ENCODE results near the gene LDLRAP1.
A peak's percentile ranks its signal among the peaks of the same experiment; 100 is the strongest.

LDLRAP1 gene

GRCh38 chr1:25566730-25567341 is 23.4 kb downstream of the LDLRAP1 start:
- Histone ChIP-seq H3K9me3 (replicated peaks; ENCODE audit: low read length) (no peaks in the 10 kb centered on the region), H3K36me3 (ENCODE audit: insufficient read depth, low read length) (peaks cover 11% of the 10 kb centered on the region), H3K9ac (ENCODE audit: low read depth, low read length) (peak overlapping the region; percentile 75), H3K27me3 (ENCODE audit: control insufficient read depth, insufficient read depth, low read length) (no peaks in the 10 kb centered on the region), H3K4me1 (ENCODE audit: control insufficient read depth, insufficient read depth, low read length) (peaks cover 49% of the 10 kb centered on the region), H3K4me3 (ENCODE audit: low read length) (no peak overlapping the region), H3K4me2 (ENCODE audit: low read length) (peak overlapping the region; percentile 80)

GRCh38 chr1:25567710-25568089 is 24.3 kb downstream of the LDLRAP1 start:
- peaks cover 49% of the 10 kb centered on the region for H3K4me1 ChIP-seq (ENCODE audit: control insufficient read depth, insufficient read depth, low read length)
- no peaks in the 10 kb centered on the region for H3K27me3 ChIP-seq (ENCODE audit: control insufficient read depth, insufficient read depth, low read length)
- peak overlapping the region; percentile 75 for H3K9ac ChIP-seq (ENCODE audit: low read depth, low read length)
- peaks cover 11% of the 10 kb centered on the region for H3K36me3 ChIP-seq (ENCODE audit: insufficient read depth, low read length)
- no peaks in the 10 kb centered on the region for H3K9me3 ChIP-seq (replicated peaks; ENCODE audit: low read length)
- peak overlapping the region; percentile 48 for H3K4me3 ChIP-seq (ENCODE audit: low read length)
- peak overlapping the region; percentile 80 for H3K4me2 ChIP-seq (ENCODE audit: low read length)

DNA sequence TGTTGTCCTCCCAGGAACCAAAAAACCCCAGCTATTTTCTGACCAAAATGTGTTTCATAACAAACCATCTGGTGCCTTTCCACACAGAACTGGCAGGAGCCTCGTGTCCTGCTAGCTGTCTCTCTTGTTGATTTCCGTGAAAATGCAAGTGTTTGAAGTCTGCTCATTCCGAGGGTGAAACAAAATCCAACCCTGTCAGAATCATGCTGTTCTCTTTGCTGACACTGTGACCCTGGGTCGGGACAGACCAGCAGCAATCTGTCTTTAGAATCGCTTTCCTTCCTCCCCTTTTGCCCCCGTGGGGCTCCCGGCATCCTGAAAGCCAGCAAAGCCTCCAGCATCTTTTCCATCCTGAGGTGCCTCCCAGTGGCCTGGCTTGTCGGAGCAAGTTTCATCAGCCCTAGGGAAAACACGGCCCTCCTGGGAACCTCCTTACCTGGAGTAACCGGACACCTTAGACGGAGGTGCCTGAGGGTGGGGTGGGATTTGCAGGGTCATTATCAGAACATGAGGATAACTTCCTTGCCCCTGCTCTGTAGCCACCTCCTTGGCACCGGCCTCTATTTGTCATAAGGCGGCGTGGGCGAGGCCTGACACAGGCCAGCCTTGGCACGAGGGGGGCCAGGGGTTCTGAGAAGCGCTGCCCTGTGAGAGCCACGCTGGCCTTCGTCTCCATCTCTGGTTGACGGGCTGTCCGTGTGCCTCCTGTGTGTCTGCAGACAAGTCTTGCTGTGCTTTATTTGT is 24.9 kb downstream of the LDLRAP1 start:
- Histone ChIP-seq H3K36me3 (ENCODE audit: insufficient read depth, low read length) (peaks cover 11% of the 10 kb centered on the region), H3K4me3 (ENCODE audit: low read length) (peak overlapping the region; percentile 48), H3K9ac (ENCODE audit: low read depth, low read length) (peak overlapping the region; percentile 75), H3K4me1 (ENCODE audit: control insufficient read depth, insufficient read depth, low read length) (peaks cover 49% of the 10 kb centered on the region), H3K9me3 (replicated peaks; ENCODE audit: low read length) (no peaks in the 10 kb centered on the region), H3K27me3 (ENCODE audit: control insufficient read depth, insufficient read depth, low read length) (peaks cover 2% of the 10 kb centered on the region), H3K4me2 (ENCODE audit: low read length) (peak overlapping the region; percentile 80)

DNA sequence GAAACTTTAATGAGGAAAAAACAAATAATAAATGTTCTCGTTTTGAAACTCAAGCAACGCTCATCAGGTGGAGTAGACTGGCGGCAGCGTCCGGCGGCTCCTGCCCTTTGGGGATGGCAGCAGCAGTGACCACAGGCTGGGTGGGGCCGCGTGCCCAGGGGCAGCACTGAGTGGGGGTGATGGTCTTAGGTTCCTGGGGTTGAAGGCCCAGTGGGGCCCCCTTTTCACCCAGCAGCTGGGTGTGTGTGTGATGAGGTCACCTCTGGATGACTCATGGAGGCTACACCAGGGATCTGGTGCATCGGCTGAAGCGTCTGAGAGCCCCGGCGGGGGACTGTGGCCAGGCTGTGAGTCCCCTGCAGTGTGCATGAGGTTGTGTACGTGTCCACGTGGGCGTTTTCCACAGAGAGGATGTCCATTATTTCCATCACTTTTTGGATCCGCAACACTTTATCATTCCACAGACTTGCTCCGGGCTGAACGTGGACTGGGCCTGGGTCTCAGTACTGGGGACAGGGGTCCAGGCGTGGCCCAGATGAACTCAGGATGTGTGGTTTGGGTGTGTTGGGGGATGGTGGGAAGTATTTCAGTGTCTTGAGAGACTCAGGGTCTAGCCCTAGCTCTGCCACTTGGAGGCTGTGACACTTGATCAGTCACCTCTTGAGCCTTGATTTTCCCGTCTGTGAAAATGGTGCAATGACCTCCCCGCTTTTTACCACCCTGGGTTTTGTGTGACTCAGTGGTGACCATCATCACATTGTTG is 25.6 kb downstream of the LDLRAP1 start:
- Histone ChIP-seq H3K36me3 (ENCODE audit: insufficient read depth, low read length) (peaks cover 6% of the 10 kb centered on the region), H3K9me3 (replicated peaks; ENCODE audit: low read length) (no peaks in the 10 kb centered on the region), H3K4me1 (ENCODE audit: control insufficient read depth, insufficient read depth, low read length) (peaks cover 49% of the 10 kb centered on the region), H3K27me3 (ENCODE audit: control insufficient read depth, insufficient read depth, low read length) (peaks cover 5% of the 10 kb centered on the region), H3K4me2 (ENCODE audit: low read length) (peak overlapping the region; percentile 80), H3K9ac (ENCODE audit: low read depth, low read length) (peak overlapping the region; percentile 75), H3K4me3 (ENCODE audit: low read length) (peak overlapping the region; percentile 48)

DNA sequence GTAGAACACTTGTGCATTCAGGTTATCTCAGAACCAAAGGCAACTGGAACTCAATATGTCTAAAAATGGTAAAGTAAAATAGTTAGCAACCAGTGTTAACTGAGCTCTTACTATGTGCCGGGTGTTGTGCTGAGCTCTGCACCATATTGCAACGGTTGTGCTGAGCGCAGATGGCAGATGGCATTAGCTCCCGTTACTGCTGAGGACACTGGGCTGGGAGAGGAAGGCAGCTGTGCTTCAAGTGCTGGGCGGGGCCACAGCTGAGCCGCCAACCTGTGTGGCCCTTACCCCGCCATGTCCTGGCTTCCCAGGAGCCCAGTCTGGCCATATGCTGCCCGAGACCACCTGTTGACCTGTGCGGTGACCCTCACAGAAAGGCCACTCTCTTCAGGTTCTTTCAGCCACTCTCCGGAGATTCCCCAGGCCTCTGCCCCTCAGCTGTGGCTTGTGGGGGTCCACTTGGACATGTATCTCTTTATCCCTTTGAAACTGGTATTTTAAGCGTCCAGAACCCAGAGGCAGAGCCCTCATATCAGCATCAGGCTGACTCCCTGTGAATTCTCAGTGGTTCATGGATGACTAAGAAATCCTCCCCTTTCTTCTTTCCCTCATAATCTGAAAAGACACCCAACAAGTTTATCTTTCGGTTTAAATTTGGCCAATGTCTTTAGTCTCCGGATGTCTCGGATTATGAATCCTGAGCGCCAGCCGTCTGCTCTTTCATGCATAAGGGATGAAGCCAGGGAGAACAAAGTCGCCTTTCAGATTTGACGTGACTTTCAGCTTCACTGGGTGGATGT is 26.4 kb downstream of the LDLRAP1 start:
- no peaks in the 10 kb centered on the region for H3K9me3 ChIP-seq (replicated peaks; ENCODE audit: low read length)
- peaks cover 49% of the 10 kb centered on the region for H3K4me1 ChIP-seq (ENCODE audit: control insufficient read depth, insufficient read depth, low read length)
- H3K4me2 ChIP-seq (ENCODE audit: low read length) = peak overlapping the region; percentile 80
- H3K4me3 ChIP-seq (ENCODE audit: low read length) = peak overlapping the region; percentile 48
- H3K9ac ChIP-seq (ENCODE audit: low read depth, low read length) = peak overlapping the region; percentile 18
- peaks cover 5% of the 10 kb centered on the region for H3K27me3 ChIP-seq (ENCODE audit: control insufficient read depth, insufficient read depth, low read length)
- H3K36me3 ChIP-seq (ENCODE audit: insufficient read depth, low read length) = peaks cover 4% of the 10 kb centered on the region

DNA sequence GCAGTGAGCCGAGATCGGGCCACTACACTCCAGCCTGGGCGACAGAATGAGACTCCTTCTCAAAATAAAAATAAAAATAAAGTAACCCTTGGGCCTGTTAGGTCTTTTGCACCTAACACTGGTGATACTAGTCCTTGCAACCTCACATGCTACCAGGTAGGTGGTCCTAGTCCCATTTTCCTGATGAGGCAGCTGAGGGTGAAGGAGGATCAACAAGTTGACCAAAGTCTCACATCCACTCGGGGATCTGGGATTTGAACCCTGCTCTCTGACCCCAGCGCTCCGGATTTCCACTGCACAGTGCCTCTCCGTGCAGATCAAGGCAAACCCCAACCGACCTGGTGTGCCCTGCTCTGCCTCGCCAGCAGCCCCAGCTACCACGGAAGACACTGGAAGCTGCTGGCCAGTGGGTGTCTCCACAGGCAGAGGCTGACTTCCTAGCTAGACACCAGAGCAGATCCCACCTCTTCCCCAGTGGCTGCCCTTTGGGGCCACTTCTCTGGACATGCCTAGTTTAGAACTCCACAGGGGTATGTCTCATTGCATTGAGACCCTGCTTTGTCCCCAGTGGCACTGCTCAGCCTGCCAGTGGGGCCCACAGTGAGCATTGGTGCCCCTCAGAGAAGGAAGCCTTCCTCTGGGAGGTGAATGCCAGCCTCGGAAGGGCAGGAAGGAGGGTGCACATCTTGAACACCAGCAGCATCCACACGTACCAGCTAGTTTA is 27.6 kb downstream of the LDLRAP1 start:
- H3K27me3 ChIP-seq (ENCODE audit: control insufficient read depth, insufficient read depth, low read length) = peaks cover 5% of the 10 kb centered on the region

GRCh38 chr1:25571522-25571970 is 28.1 kb downstream of the LDLRAP1 start:
- Histone ChIP-seq H3K4me3 (ENCODE audit: low read length) (no peak overlapping the region), H3K9me3 (replicated peaks; ENCODE audit: low read length) (no peaks in the 10 kb centered on the region), H3K4me1 (ENCODE audit: control insufficient read depth, insufficient read depth, low read length) (peaks cover 38% of the 10 kb centered on the region), H3K4me2 (ENCODE audit: low read length) (no peak overlapping the region), H3K9ac (ENCODE audit: low read depth, low read length) (no peak overlapping the region), H3K36me3 (ENCODE audit: insufficient read depth, low read length) (no peaks in the 10 kb centered on the region), H3K27me3 (ENCODE audit: control insufficient read depth, insufficient read depth, low read length) (peaks cover 5% of the 10 kb centered on the region)

More for the DNA sequence above, 27.6 kb downstream of the LDLRAP1 start:
- Histone ChIP-seq H3K4me3 (ENCODE audit: low read length) (no peak overlapping the region), H3K9me3 (replicated peaks; ENCODE audit: low read length) (no peaks in the 10 kb centered on the region), H3K4me1 (ENCODE audit: control insufficient read depth, insufficient read depth, low read length) (peaks cover 44% of the 10 kb centered on the region), H3K4me2 (ENCODE audit: low read length) (no peak overlapping the region), H3K9ac (ENCODE audit: low read depth, low read length) (no peak overlapping the region), H3K36me3 (ENCODE audit: insufficient read depth, low read length) (no peaks in the 10 kb centered on the region)

- H3K36me3 ChIP-seq (ENCODE audit: insufficient read depth, low read length) = no peaks in the 10 kb centered on the region
- H3K4me3 ChIP-seq (ENCODE audit: low read length) = no peak overlapping the region
- H3K9ac ChIP-seq (ENCODE audit: low read depth, low read length) = no peak overlapping the region
- no peak overlapping the region for H3K4me2 ChIP-seq (ENCODE audit: low read length)
- H3K4me1 ChIP-seq (ENCODE audit: control insufficient read depth, insufficient read depth, low read length) = peaks cover 32% of the 10 kb centered on the region
- no peaks in the 10 kb centered on the region for H3K9me3 ChIP-seq (replicated peaks; ENCODE audit: low read length)
- H3K27me3 ChIP-seq (ENCODE audit: control insufficient read depth, insufficient read depth, low read length) = peaks cover 5% of the 10 kb centered on the region
These were observed 28.7 kb downstream of the LDLRAP1 start for GRCh38 chr1:25572107-25572506.

- no peak overlapping the region for H3K4me2 ChIP-seq (ENCODE audit: low read length)
- H3K9ac ChIP-seq (ENCODE audit: low read depth, low read length) = no peak overlapping the region
- H3K9me3 ChIP-seq (replicated peaks; ENCODE audit: low read length) = no peaks in the 10 kb centered on the region
- no peaks in the 10 kb centered on the region for H3K36me3 ChIP-seq (ENCODE audit: insufficient read depth, low read length)
- H3K4me1 ChIP-seq (ENCODE audit: control insufficient read depth, insufficient read depth, low read length) = peaks cover 24% of the 10 kb centered on the region
- no peak overlapping the region for H3K4me3 ChIP-seq (ENCODE audit: low read length)
- H3K27me3 ChIP-seq (ENCODE audit: control insufficient read depth, insufficient read depth, low read length) = peaks cover 5% of the 10 kb centered on the region
These were observed 29.5 kb downstream of the LDLRAP1 start for GRCh38 chr1:25572708-25573590.

DNA sequence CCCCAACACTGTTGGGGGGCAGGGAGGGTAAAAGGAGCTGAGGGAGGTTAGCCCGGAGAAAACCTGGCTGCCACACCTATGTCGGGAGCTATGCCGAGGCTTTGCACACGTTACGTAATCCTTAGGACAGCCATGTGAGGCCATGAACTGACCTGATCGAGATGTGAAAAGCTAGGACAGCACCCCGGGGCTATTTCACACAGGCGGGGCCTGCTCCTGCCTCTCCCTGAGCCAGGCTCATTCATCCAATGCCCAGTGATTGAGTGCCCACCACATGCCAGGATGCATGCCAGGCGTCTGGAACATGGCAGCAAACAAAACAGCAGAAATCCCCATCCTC is 30.2 kb downstream of the LDLRAP1 start:
- Histone ChIP-seq H3K4me3 (ENCODE audit: low read length) (no peak overlapping the region), H3K36me3 (ENCODE audit: insufficient read depth, low read length) (no peaks in the 10 kb centered on the region), H3K9me3 (replicated peaks; ENCODE audit: low read length) (no peaks in the 10 kb centered on the region), H3K9ac (ENCODE audit: low read depth, low read length) (no peak overlapping the region), H3K4me2 (ENCODE audit: low read length) (no peak overlapping the region), H3K4me1 (ENCODE audit: control insufficient read depth, insufficient read depth, low read length) (peaks cover 18% of the 10 kb centered on the region), H3K27me3 (ENCODE audit: control insufficient read depth, insufficient read depth, low read length) (peaks cover 5% of the 10 kb centered on the region)

Data from skeletal muscle satellite cell (primary cell).